Amniotic stem cell (primary cell): ENCODE data around the gene DIABLO.
"Not testable (repeated sequence)": the region's sequence is repeated elsewhere in the genome, so short reads cannot be mapped to it uniquely, and the experiment has no call there.

ENCODE experiments used
- DNase-seq: peaks from one replicate; lab custom pipeline; 2025; lab: John Stamatoyannopoulos, UW

The DIABLO gene

DNA sequence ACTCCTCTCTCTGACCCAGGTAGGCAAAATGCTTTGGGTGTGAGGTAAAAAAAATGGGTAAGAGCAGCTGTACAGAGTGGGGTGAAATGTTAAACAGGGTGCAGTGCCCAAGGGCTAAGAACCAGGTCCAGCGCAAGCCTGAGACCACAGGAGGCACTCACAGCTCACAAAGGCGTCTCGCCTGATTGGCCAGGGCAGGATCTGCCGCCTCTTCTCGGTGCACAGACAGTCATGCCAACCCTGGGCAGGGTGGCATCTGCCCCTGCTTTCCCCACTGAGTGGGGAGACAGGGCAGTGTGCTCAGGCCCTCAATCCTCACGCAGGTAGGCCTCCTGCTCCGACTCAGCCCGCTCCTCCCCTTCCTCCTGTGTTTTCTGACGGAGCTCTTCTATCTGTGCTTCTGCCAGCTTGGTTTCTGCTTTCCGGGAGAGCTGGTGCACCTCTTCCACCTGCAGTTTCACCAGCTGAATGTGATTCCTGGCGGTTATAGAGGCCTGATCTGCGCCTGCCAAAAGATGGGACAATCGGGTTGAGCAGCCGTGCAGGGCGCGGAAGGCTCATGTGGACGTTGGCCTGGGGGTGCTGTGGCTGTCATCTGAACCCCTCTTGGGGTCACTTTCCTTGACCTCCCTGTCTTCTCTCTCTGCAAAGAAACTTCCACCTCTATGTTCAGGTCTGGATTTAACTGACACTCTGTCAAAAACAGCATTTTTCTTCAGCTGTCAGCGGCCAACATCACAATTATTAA lies 17.6 kb downstream of the DIABLO start:
- DNase-seq = no peak

DNA sequence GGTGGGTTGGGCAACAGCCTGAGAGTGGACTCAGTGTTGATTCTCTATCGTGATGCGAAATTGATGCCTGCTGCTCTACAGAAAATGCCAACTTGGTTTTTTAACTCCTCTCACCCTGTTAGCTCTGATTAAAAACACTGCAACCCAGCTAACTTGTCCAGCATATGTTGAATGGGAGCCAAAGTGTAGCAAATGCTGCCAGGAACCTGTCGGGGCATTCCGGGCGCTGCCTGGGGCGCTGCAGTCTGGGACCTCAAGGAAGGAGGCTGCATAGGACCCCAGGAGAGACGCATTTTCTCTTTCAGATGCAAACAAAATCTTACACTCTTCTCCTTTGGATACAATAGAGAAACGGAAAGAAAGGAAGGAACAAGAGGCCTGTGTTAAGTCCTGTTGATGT lies 18.5 kb downstream of the DIABLO start:
- DNase-seq = no peak

- no peak for DNase-seq
Measured at GRCh38 chr12:122206976-122207375, 18.9 kb downstream of the DIABLO start.

- no peak for DNase-seq
Measured at GRCh38 chr12:122206111-122206881, 19.6 kb downstream of the DIABLO start.

GRCh38 chr12:122205053-122205925 lies 20.6 kb downstream of the DIABLO start:
- DNase-seq = no peak

GRCh38 chr12:122204167-122205052 lies 21.4 kb downstream of the DIABLO start:
- no peak for DNase-seq

DNA sequence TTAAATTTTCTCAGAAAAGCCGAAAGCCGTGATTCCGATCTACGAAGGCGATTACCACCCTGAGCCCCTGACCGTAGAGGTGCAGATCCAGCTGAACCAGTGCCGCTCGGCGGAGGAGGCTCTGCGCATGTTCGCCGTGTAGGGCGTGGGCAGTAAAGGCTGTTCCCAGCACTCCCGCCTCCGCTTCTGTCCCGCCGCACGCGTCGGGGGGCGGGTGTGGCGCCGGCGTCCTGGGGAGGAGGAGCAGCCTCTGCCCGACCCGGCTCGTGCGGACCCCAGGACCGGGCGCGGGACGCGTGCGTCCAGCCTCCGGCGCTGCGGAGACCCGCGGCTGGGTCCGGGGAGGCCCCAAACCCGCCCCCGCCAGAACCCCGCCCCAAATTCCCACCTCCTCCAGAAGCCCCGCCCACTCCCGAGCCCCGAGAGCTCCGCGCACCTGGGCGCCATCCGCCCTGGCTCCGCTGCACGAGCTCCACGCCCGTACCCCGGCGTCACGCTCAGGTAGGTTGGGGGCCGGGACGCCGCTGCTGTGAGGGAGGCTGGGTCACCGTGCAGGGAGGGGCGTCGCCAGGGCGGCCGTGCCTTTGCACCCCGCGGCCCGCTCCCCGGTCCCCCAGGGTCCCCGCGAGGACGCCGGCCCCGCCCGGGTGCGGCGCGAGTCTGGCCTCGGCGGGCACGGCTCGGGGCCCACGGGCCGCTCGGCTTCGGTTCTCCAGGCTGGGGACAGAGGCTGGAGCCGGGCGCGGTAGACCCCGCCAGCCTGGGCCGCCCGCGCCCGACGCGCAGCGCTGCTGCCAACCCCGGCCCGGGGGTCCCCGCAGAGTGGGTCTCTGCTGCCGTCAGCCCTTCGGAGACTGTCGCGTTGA lies 22.3 kb downstream of the DIABLO start, which contains the start of gene B3GNT4:
TSS of gene B3GNT4 (plus strand) at position 409 of the 866 bp plus-strand sequence. CDS start 910 bp downstream, outside the sequence.
- no peak for DNase-seq

GRCh38 chr12:122202811-122203210 lies 23.0 kb downstream of the DIABLO start:
- not testable (repeated sequence) for DNase-seq

- no peak for DNase-seq
Measured at GRCh38 chr12:122202017-122202416, 23.8 kb downstream of the DIABLO start.

DNA sequence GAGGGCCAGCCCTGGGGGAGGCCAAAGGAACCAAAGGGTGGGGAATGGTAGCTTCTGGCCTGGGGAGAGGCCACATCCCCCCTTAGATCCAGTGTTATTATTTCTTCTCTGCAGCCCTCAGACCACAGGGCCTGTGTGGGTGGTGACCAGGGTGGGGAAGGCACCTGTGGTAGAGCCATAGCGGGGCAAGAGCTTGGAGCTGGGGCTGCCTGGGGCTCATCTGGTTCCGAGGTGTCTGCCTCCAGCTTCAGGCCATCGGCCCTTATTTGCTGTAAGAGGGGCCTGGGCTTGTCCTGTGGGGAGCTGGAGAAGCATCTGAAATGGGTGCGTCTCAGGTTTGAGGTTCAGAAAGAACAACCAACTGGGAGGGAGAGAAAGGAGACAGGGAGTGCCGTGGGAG lies 24.5 kb downstream of the DIABLO start:
- DNase-seq = no peak

DNA sequence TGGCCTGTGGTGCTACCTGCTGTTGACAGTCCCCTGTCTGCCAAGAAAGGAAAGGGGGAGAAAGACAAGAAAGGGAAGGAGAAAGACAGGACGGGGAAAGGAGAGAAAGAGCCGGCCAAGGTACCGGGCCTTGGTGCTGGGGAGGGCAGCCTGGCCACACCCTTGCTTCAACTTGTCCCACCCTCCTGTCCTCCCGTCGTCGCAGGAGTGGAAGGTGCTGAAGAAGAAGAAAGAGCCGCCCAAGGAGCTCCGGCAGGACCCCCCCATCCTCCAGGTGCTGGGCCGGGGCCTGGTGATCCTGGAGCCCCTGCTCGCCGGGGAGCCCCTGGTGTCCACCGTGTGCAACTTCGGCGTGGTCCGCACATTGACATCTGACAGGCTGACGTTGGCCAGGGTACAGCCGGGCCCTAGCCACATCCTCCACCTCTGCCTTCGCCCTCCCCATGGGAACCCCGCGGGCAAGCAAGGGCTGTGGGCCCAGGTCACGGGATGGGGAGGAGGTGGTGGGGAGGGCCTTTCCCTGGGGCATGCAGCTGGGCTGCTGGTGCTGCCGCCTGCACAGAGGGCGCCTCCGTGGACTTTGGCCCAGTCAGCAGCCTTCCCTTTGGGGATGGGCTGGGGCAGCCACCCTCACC lies 25.2 kb downstream of the DIABLO start:
- no peak for DNase-seq

DNA sequence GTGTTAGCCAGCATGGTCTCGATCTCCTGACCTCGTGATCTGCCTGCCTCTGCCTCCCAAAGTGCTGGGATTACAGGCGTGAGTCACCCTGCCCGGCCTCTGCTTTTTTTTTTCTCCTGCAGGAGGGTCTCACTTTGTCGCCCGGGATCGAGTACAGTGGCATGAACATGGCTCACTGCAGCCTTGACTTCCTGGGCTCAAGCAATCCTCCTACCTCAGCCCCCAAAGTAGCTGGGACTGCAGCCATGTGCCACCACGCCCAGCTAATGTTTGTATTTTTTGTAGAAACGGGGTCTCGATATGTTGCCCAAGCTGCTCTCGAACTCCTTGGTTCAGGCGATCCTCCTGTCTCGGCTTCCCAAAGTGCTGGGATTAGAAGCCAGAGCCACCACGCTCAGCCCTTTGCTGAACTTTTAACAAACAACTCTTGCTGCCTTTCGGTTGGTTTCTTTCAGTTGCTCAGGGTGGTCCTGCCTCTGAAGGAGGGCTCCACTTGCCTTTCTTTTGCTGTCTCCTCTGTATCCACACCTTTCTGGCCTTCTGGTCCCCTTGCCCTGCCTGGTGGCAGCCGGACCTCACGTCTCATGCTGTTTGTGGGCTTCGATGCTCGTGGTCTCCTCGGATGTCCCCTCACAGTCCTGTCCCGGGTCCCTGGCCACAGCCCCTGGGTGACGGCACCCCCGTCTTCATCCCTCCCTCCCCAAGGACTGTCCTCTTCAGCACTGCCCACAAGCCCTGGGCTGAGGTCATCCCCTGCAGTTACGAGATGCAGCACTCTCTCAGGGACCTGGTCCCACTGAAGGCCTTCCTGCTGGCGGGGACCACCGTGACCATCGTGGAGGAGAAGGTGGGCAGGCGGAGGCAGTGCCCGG lies 26.1 kb downstream of the DIABLO start:
- no peak for DNase-seq

DNA sequence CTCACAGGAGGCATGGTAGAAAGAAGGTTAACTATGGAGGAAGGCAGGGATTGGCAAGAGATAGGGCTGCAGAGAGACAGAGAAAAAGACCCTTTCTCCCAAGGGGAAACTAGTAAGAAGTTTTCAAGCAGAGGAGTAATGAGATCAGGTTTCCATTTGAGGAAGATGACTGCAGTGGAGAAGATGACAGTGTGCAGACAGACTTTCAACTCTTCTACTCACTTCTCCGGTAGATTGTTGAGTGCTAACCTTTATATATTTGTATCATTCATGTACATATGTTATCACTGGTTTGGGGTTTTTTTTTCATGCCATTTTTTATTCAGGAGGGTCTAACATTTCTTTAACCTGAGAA lies 28.3 kb downstream of the DIABLO start:
- DNase-seq = no peak

- DNase-seq = no peak
Measured at GRCh38 chr12:122195405-122195804, 30.4 kb downstream of the DIABLO start.

GRCh38 chr12:122194804-122195203 lies 31.0 kb downstream of the DIABLO start:
- no peak for DNase-seq

GRCh38 chr12:122192441-122192840 lies 33.4 kb downstream of the DIABLO start:
- DNase-seq = no peak

- no peak for DNase-seq
Measured at GRCh38 chr12:122190842-122191668, 34.8 kb downstream of the DIABLO start.
